ELR (cell line): Measurements from ENCODE around the gene ATG5.
"Not testable (repeated sequence)": the region's sequence is repeated elsewhere in the genome, so short reads cannot be mapped to it uniquely, and the experiment has no call there.

ENCODE experiments used
- DNase-seq: peaks from one replicate; pipeline ENCODE4 v3.0.0-alpha.2; 2015; ENCODE audit warnings: low read depth

ATG5 gene

DNA sequence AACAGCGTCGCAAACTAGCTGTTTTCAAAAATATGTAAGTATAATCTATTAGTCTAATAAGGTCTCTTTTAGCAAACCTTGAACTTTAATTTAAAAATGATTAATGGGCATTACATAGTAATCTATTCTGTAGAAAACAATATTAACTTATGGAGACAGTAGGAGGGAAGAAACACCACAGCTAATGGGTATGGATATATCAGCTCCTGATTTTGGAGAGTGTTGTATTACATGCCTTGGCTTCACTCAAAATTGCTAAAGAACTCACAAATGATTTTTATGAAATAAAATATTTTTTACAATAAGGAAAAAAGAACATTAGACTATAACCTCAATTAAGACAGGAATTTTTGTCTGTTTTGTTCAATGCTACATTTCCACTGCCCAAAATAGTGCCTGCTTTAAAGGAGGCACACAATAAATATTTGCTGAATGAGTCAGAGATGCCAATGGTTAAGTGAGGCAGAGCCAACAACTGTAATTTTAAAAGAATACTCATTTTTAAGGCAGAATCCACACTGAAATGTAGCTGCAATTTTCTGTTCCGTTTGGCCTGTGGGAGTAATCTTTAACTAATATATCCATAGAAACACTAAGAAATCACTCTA is 15.7 kb downstream of the ATG5 start:
- peak; percentile 77 for DNase-seq

DNA sequence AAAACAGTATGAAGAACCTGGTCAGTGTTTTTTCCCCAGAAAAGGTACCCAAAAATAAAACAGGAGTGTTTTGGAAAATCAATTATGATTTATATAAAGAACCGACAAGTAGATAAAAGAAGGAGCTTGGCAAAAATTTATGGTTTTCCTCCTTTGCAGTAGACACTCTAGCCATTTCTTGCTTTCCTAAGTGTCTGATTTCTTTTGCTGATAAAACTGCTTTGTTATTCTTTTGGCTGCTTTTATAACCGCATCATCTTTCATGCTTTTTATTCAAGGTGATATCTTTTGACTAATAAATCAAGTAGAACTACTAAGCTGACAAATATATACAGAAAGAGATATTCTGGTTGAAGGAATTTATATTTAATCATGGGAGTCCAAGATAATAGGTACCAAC is 16.6 kb downstream of the ATG5 start:
- DNase-seq: no peak

DNA sequence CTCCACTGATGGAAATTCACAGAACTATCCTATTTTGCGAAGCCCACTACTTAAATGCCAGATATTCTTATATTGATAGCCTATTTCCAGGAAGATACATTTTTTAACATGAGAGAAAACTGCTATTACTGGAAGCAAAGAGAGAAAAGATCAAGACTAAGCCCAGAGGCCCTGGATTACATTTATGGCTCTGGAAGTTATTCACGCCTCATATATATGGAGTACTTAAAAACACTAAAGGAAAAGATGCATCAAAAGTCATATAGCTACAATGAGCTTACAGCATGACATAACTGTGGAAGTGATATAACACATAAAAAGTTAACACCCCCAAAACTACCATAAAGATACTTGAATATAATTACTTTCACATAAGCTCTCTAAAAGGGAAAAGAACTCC is 19.8 kb downstream of the ATG5 start:
- DNase-seq: no peak

DNA sequence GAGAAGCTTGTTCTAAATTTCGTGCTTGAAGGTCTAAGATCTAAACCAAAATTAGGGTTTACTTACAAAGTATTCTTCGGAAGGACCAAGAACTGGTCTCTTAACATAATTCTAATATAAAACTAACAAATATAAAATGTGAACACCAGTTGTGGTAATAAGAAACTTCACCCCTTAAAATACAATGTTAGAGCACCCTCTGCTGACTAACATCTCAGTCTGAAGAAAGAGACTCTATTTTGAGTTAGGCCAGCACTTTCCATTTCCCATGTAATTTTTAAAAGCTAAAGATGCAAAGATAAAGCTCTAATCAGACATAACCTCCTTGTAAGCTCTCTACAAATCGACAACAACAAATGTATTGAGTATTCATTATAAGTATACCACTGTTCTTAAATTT is 24.6 kb downstream of the ATG5 start:
- peak; percentile 73 for DNase-seq

DNA sequence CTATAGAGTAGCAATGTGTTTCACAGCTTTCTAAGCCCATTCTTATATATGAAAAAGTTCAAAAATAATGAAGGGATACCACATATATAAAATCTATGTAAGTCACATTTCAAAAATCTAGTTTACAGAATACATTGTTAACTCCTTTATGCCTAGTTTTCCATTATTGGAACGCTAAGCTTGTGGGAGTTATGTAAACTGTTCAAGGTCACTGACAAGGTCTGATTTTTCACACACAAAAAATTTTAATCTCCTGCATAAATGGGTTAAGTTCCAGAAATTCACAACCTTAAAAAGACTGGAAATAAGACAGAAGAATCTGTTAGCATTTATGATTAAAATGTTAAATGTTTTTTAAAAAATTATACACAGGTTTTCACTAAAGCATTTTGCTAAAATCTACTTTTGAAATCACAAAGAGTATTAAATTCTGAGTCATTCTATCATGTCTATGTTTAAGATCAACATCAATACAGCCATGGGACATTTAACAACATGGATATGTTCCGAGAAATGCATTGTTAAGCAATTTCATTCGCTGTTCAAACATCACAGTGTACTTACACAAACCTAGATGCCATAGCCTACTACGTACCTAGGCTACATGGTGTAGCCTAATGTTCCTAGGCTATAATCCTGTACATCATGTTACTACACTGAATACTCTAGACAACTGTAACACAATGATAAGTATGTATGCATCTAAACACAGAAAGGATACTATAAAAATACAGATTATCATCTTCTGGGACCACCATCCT is 25.4 kb downstream of the ATG5 start:
- no peak for DNase-seq

DNA sequence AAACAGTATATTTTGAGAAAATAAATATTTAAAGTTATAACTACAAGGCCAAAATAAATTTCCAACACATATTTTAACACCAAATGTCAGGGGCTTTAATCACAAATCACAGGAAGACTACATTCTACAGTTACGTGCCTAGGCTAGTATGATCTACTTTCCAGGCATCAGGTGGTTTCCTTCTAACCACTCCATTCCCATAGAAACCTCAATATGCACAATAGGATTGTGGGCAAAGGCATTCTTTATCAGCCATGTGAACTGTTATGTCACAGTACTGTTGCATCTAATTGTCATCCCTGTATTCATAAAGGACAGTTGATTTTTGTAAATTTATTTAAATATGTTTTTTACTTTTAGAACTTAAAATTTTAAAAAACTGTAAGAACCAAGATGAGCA is 32.4 kb downstream of the ATG5 start:
- no peak for DNase-seq

DNA sequence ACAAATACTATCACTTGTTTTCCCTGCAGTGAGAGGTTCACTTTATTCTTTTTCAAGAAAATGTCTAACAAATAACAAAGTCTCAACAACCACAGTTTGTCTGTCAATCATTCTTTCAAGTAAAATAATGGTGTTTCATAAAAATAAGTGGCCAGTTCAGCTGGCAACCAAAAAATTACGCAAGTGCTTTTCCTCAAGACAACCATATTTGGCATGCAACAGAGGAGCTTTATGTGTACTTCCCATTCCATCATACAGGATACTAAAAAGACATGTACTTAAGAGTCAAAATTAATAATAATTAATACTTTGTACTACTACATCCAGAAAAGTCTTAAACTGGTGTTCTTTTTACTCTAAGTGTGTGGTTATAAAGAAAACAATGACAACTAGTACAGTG is 34.6 kb downstream of the ATG5 start:
- no peak for DNase-seq

DNA sequence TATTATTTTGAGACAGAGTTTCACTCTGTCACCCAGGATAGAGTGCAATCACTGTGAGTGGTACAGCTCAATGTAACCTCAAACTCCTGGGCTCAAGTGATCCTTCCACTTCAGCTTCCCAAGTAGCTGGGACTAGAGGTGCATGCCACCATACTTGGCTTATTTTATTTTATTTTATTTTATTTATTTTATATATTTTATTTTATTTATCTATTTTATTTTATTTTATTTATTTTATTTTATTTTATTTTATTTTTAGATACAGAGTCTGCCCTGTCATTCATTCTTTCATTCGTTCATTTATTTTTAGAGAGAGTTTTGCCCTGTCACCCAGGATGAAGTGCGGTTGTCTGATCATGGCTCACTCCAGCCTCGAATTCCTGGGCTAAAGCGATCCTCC is 35.5 kb downstream of the ATG5 start:
- no peak for DNase-seq

DNA sequence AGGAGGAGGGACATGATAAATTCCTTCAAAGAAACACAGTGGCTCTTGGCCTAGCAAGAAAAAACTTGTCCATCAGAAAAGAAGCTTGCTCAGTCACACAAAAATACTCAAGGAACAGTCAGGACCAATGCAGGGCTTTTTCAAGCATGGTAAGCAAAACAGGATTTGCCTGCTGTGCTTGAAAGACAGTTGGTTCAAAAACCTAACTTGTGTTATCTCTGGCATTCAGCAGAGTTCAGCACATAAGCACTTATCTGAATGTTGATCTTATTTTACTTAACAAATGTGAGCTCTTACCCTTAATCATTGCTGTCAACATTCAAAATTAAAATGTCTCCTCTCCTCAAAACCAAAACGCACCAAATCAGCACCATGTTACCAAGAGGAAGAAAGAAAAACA is 38.3 kb downstream of the ATG5 start:
- no peak for DNase-seq

DNA sequence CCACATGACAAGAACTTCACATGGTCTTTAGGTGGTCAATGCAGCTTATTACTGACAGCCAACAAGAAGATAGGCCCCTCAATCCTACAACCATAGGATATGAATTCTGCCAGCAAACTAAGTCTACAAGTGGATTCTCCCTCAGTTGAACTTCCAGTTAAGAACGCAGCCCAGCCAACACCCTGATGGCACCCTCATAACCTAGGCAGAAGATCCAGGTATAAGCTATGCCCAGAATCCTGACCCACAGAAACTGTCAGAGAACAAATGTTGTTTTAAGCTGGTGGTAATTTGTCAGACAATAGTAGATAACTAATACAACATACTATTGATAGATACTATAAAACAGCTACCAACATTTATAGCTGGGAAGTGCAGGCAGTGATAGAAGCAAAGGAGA is 38.8 kb downstream of the ATG5 start:
- no peak for DNase-seq

DNA sequence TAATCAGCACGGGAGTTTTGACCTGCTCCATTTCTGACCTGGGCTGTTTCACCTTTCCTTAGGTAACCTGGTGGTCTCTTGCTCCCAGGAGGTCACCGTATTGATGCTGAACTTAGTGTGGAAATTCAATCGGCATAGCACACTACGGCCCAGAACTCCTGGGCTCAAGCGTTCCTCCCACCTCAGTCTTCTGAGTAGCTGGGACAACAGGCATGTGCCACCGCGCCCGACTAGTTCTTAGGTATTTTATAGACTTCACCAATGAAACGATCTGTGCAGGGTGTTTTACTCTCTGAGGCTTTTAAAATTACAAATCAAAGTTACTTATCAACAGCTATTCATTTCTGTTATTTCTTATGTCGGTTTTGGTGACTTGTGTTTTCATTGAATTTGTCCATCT is 42.1 kb downstream of the ATG5 start:
- DNase-seq: no peak

DNA sequence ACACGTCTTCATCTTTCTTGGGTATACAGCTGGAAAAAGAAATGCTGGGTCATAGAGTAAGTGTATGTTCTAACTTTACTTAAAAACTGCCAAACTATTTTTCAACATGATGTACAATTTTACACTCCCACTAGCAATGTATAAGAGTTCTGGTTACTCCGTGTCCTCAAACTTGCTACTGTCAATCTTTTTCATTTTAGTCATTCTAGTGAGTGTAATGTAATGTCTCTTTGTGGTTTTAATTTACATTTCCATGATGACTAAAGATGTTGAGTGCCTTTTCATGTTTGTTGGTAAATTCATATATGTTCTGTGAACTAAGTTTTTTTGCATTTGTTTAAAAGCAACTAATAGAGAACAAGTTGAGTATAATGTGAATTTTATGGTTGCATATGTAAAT is 43.9 kb downstream of the ATG5 start:
- peak; percentile 54 for DNase-seq

DNA sequence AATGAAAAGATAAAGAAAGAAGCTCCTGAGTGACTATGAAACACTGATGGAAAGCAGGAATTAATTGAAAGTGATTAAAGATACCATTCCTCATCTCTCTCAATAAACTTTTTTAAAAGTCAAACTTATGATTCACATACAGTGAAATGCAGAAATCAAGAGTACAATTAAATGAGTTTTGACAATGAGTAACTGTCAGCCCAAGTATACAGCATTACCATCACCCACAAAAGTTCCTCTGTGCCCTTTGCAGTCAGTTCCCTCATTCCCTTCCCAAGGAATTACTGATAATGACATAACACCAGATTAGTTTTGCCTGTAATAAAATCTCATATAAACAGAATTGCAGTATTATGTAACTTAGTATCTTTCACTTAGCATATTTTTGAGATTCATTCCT is 44.5 kb downstream of the ATG5 start:
- DNase-seq: peak; percentile 54

DNA sequence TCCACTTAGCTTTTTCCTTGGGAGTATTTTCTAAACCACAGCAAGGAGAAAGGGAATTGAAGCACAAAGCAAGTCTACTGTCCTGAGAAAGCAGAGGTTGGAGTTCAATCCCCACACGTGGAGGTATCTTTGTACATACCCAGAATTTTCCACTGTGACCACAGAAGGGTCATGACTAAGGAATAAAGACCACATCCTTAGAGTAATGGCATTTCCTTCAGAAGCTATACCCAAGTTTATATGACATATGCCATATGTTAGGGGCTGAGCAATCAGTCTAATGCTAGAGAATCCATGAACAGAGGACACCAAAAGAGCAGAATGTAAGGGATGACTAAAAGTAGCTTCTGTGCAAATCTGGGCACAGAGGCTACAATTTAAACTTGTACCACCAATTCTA is 46.4 kb downstream of the ATG5 start:
- peak; percentile 88 for DNase-seq

DNA sequence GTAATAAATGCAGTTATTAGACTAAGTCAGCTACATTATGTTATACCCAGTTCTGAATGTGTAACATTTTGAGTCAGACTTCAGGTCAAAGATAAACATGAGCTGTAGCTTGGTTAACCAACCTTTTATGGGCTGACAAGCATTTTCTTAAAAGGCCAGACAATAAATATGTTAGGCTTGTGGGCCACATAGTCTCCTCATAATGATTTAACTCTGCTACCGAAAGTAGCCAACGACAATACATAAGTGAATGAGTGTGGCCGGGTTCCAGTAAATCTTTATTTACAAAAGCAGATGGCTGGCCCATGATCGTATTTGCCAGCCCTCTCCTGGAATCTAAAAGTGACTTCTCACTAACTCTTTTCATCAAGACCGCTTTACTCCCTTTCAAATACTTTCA is 49.9 kb downstream of the ATG5 start:
- peak; percentile 79 for DNase-seq

DNA sequence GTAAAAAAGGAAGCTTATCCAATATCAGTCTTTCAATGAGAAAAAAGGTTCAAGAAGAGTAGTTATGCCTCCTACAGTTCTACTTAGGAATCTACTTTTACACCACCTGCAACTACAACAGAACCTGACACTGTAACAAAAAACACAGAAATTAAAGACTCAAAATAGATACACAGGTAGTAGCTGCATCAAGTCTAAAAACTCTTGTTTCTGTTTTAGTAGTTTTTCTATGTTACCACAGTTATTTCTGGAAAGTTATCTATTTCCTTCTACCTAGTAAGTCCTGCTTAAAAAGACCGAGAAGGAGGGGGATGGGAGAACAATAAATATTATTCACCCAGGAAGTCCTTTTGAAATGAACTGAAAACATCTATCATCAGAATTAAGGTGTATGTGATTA is 52.5 kb downstream of the ATG5 start:
- DNase-seq: no peak

DNA sequence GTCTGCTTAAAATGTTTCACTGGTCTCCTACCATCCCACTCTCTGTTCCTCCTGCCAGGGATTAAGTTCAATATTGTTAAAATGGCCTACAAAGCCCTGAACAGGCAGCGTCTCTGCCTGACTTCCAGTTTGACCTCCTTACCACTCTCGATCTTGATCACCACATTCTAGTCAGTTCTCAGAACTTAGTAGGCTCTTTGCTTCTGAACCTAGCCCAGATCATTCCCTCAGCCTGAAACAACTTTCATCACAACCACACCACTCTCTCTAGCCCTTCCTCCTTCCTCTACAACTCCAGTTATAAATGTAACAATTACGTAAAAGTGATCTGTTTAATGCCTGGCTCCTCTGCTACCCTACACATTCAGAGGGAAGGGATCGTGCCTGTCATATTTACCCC is 53.3 kb downstream of the ATG5 start:
- no peak for DNase-seq

DNA sequence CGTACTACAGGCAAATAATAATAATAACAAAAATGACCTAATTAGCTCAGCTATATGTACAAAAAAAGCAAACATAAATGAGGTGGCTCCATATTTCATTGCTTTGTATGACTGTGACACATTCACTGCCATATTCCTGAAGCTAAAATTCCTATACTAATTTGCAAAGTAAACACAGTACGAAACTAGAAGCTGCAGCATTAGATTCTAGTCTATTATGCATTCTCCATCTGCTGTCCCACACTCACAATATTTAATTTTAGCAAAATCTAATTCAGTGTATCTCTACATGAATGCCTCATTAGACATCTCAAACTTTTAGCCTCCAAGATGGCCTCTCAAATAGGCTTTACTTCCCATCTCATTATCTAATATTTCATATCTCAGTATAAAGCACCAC is 55.1 kb downstream of the ATG5 start:
- no peak for DNase-seq

DNA sequence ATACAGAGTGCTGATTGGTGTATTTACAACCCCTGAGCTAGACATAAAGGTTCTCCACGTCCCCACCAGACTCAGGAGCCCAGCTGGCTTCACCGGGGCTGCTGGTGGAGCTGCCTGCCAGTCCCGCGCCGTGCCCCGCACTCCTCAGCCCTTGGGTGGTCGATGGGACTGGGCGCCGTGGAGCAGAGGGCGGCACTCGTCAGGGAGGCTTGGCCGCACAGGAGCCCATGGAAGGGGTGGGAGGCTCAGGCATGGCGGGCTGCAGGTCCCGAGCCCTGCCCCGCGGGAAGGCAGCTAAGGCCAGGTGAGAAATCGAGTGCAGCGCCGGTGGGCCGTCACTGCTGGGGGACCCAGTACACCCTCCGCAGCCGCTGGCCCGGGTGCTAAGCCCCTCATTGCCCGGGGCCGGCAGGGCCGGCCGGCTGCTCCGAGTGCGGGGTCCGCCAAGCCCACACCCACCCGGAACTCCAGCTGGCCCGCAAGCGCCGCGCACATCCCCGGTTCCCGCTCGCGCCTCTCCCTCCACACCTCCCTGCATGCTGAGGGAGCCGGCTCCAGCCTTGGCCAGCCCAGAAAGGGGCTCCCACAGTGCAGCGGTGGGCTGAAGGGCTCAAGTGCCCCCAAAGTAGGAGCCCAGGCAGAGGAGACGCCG is 56.2 kb downstream of the ATG5 start:
- not testable (repeated sequence) for DNase-seq

DNA sequence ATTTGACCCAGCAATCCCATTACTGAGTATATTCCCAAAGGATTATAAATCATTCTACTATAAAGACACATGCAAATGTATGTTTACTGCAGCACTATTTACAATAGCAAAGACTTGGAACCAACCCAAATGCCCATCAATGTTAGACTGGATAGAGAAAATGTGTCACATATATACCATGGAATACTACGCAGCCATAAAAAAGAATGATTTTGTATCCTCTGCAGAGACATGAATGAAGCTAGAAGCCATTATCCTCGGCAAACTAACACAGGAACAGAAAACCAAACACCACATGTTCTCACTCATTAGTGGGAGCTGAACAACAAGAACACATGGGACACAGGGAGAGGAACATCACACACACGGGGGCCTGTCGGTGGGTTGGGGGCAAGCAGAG is 57.1 kb downstream of the ATG5 start:
- DNase-seq: not testable (repeated sequence)

DNA sequence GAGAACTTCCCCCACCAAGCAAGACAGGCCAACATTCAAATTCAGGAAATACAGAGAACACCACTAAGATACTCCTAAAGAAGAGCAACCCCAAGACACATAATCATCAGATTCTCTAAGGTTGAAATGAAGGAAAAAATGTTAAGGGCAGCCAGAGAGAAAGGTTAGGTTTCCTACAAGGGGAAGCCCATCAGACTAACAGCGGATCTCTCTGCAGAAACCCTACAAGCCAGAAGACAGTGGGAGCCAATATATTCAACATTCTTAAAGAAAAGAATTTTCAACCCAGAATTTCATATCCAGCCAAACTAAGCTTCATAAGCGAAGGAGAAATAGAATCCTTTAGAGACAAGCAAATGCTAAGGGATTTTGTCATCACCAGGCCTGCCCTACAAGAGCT is 61.1 kb downstream of the ATG5 start:
- not testable (repeated sequence) for DNase-seq

DNA sequence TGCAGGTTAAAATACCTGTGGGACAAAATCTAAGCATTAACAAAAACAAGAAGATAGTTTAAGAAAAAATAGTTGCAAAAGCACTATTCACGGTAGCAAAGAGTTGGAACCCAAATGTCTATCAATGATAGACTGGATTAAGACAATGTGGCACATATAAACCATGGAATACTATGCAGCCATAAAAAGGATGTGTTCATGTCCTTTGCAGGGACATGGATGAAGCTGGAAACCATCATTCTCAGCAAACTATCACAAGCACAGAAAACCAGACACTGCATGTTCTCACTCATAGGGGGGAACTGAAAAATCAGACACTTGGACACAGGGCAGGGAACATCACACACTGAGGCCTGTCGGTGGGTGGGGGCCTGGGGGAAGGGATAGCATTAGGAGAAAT is 65.8 kb downstream of the ATG5 start:
- not testable (repeated sequence) for DNase-seq

DNA sequence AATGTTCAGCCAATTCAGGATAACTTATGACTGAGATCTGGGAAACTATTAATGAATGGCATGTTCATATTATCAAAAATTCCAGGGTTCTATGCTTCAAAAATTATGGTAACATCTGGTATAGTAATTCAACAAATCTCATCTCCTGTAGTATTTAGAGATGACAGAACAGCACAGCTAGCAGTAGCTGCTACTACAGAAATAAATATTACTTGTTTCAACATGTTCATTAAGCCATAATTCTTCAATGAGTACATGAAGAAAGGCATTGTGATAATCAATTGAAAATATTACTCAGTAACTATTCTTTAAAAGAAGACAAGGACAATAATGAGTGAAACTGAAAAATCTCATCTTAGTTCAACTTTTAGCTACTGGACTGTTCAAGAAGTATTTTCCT is 66.8 kb downstream of the ATG5 start:
- DNase-seq: no peak

DNA sequence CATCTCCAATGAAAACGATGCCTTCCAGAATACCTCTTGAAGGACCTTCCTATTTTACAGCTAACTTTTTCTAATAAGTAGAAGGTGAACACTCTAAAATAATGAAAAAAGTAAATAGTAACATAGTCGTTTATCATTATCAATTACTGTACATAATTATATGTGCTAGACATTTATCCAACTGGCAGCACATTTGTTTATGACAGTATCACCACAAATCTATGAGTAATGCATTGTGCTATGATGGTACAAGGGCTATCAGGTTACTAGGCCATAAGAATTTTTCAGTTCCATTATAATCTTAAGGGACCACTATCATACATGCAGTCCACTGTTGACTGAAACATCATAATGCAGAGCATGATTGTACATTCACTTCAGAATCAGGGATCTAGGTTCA is 68.4 kb downstream of the ATG5 start:
- DNase-seq: peak; percentile 88
